ENCODE results near the gene PROCA1.
A peak's percentile ranks its signal among the peaks of the same experiment; 100 is the strongest.
"Not testable (repeated sequence)": the region's sequence is repeated elsewhere in the genome, so short reads cannot be mapped to it uniquely, and the experiment has no call there.

Gene PROCA1

DNA sequence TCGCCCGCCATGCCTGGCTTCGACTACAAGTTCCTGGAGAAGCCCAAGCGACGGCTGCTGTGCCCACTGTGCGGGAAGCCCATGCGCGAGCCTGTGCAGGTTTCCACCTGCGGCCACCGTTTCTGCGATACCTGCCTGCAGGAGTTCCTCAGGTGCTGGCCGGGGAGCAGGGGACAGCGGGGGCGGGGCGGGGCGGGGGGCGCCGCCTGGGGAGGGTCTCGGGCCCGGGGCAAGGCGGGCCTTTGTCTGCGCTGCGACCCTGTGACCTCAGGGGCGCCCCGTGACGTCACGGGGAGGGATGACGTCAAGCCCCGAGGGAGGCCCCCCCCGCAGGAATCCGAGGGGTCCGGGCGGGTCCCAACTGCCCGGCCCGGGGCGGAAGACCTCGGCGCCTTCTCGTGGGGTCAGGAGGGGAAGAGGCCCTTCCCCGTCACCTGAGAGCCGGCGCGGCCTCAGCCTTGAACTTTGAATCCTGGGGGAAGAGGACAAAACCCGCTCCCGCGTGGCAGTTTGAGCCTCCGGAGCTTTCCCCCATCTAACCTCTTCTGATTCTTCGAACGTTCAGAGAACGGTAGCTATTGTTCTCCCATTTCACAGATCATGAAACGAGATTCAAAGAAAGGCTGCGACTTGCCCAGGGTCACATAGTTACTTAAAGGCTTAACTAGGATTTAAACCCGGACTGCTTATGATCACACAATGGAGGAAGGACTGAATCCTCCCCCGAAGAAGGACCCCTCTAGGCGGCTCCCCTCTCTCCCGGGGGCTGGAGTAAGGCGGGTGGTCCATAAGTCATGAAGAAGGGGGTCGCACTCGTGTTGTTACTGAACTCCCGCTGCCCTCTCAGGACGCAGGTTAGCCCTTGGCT is 32.6 kb upstream of the PROCA1 start:
- DNase-seq: peak; percentile 78

DNA sequence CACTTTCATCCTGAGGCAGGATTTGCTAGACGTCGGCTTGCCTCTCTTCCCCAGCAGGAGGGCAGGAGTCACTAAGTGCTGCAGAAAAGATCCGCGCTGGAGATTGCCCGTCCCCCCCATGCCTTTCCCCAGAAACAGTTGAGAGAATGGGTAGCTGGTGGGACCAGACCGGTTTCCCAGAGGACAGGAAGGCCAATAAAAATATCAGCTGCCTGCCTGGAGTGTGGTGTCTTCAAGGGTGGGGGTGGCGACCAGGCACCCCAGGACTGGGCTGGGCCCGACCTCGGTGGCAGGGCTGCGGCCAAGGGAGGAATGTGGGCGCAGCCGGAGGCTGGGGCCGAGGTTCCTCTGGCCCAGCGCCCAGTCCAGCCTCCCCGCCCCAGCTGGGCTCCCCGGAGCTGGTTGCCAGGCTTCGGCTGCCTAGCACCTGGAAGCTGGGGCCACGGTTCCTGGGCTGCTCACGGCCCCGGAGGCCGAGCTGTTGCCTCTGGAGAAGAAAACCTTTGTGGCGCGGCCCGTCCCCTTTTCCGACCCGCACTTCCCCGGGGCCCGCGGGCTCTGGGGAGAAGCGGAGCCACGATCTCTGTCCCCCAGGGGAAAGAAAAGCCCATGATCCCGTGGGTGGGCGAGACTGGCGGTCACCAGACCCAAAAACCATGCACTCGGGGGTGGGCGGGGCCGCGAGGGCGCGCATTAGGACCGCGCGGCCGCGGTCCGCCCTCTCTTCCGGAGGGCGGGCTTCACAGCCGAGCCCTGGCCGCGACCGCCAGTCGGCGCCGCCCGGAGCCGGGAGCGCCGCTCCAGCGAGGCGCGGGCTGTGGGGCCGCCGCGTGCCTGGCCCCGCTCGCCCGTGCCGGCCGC is 31.8 kb upstream of the PROCA1 start, which contains the start of gene TRAF4:
TSS of gene TRAF4 (plus strand) at position 769 of the 861 bp plus-strand sequence. CDS start 102 bp downstream, outside the sequence.
- peak; percentile 85 for DNase-seq

DNA sequence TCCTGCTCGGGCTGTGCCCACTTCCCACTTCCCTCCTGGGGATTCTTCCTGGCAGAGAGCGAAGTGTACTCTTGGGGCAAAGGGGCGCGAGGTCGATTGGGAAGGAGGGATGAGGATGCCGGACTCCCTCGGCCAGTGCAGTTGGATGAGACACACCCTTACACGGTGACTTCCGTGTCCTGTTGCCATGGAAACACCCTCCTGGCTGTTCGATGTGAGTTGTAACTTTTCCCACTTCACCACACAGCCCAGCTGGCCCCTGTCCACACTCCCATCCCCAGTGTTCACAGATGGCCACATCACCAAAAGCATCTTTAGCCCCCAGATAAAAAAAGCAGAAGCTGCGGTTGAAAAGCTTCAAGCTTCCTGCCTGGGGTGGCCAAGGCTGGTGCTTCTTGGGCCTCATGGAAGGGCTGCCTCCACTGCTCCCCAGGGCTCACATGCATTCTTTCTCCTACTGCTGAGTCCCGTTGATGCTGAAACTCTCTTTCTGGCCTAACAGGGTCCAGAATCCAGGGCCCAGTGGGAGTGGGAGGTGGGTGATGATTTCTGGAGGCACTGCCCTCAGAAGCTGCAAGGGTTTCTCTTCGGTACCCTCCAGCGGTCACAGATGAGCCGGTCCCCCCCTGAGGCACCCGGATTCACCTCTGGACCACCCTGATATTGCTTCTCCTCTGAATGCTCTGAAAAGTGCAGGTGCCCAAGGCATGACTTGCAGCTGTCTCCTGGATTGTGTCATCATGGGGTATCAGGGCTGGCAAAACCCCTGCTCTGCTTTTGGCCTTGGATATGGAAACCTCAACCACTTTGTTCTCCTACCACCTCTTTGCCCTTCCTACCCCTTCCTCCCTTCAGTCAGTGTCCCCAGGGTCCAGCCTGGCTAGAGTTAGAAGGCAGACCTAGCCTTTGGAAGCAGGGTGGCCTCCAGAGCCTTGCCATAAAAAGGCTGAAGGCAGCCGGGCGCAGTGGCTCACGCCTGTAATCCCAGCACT is 30.0 kb upstream of the PROCA1 start:
- no peak for DNase-seq

DNA sequence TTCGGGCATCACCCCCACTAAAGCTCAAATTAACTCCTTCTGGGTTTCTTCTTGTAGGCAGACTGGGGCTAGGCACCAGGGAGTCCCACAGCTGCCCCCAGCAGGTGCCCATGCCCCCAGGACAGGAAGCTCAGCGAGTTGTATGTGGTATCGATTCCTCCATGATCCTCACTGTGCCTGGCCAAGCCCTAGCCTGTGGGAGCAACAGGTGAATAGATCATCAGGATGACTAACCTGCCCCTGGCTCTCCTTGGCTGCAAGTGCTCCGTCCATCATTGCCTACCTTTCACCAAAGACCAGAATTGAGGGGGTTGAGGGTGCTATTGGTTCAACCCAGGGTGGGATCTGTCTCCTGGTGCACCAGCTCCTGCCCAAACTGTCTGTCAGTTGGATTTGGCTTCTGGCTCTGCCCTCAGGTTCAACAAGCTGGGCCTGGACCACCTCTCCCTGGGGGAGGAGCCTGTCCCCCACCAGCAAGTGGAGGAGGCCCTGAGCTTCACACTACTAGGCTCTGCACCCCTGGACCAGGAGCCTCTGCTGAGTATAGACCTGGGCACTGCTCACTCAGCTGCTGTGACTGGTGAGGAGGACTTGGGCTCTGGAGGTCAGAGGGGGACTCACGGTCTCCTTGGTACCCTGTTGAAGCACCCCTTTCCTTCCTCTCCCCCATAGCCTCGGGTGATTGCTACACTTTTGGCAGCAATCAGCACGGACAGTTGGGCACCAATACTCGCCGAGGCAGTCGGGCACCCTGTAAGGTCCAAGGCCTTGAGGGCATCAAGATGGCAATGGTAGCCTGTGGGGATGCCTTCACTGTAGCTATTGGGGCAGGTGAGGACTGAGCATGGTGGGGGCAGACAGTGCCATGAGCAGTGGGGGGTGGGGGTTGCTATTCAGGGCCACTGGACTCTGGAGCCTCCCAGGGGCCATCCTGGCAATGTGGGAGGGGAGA is 29.0 kb upstream of the PROCA1 start:
- no peak for DNase-seq

DNA sequence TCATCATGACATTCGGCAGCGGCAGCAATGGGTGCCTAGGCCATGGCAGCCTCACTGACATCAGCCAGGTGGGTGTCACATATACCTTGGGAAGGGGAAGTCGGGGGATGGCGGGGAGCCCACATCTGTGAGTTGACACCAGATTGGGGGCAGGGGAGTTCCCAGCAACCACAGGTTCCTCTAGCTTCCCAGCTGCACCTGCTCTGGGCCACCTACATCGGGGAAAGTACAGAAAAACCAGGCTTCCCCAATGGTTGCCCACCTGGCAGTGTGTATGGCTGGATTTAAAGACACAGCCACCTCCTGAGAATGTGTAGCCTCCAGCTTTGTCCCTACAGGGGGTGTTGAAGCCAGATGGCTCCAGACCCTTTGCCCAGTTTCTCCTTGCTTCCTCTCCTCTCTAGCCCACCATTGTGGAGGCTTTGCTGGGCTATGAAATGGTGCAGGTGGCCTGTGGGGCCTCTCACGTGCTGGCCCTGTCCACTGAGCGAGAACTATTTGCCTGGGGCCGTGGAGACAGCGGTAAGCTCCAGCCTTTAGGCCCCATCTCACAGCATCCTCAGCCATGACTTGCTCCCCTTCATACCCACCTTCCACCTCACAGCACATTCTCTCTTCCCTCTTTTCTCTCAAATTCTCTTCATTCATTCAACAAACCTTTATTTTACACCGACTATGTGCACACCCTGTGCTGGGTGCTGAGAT is 27.1 kb upstream of the PROCA1 start:
- DNase-seq: peak; percentile 47

DNA sequence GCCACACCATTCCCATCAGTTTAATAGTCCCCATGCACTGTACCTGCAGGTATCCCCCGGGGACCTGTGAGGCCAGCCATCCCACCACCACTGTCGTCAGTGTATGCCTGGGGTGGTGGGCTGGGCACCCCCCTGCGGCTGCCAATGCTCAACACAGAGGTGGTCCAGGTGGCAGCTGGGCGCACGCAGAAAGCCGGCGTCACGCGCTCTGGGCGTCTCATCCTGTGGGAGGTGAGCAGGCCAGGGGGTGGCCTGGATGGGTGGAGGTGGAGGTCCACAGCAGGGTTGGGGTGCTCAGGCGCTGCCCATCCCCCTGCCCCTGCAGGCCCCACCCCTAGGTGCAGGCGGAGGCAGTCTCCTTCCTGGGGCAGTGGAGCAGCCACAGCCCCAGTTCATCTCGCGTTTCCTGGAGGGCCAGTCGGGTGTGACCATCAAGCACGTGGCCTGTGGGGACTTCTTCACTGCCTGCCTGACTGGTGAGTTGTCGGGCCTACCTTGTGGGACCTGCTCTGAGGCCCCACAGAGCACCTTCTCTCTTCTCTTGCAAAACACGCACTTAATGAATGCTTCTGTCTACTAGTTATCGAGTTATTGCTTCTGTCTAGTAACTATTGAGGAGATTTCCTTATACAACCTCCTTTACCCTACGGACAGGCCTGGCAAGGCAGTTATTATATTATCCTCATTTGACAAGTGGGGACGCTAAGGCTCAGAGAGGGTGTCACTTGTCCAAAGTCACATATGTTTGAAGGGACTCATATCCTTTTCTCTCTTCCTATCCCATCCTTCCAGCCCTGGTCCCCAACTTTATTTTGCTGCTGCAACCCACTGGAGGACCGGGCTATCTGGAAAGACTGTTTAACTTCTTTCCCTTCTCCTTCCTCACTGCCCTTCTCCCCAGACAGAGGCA is 26.3 kb upstream of the PROCA1 start:
- no peak for DNase-seq

DNA sequence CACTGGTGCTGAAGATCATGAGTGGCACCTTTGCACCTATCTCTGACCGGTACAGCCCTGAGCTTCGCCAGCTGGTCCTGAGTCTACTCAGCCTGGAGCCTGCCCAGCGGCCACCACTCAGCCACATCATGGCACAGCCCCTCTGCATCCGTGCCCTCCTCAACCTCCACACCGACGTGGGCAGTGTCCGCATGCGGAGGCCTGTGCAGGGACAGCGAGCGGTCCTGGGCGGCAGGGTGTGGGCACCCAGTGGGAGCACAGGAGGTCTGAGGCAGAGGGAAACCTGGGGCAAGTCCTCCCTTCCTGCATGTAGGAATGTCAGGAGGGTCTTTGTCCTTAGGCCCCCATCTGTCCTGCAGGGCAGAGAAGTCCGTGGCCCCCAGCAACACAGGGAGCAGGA is 25.6 kb upstream of the PROCA1 start:
- DNase-seq: no peak

DNA sequence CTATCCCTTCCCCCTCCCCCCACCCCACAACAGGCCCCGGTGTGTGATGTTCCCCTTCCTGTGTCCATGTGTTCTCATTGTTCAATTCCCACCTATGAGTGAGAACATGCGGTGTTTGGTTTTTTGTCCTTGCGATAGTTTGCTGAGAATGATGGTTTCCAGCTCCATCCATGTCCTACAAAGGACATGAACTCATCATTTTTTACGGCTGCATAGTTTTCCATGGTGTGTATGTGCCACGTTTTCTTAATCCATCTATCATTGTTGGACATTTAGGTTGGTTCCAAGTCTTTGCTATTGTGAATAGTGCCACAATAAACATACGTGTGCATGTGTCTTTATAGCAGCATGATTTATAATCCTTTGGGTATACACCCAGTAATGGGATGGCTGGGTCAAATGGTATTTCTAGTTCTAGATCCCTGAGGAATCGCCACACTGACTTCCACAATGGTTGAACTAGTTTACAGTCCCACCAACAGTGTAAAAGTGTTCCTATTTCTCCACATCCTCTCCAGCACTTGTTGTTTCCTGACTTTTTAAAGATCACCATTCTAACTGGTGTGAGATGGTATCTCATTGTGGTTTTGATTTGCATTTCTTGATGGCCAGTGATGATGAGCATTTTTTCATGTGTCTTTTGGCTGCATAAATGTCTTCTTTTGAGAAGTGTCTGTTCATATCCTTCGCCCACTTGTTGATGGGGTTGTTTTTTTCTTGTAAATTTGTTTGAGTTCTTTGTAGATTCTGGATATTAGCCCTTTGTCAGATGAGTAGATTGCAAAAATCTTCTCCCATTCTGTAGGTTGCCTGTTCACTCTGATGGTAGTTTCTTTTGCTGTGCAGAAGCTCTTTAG is 24.5 kb upstream of the PROCA1 start:
- not testable (repeated sequence) for DNase-seq

DNA sequence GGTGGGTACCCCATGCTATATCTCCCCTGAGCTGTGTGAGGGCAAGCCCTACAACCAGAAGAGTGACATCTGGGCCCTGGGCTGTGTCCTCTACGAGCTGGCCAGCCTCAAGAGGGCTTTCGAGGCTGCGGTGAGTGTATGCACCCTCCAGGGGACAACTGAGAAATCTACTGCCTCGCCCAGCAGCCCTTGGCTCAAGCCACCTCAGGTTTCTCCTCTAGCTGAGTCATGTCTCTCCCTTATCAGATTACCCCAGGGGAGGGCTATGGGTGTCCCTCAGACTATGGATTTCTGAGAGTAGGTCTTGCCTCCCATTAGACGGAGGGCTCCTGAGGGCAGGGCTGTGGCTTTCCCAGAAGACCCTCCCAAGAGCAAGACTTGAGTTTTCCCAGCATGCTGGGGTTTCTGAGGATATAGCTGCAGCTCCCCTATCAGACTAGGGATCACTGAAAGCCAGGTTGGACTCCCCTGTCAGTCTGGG is 23.6 kb upstream of the PROCA1 start:
- DNase-seq: no peak

DNA sequence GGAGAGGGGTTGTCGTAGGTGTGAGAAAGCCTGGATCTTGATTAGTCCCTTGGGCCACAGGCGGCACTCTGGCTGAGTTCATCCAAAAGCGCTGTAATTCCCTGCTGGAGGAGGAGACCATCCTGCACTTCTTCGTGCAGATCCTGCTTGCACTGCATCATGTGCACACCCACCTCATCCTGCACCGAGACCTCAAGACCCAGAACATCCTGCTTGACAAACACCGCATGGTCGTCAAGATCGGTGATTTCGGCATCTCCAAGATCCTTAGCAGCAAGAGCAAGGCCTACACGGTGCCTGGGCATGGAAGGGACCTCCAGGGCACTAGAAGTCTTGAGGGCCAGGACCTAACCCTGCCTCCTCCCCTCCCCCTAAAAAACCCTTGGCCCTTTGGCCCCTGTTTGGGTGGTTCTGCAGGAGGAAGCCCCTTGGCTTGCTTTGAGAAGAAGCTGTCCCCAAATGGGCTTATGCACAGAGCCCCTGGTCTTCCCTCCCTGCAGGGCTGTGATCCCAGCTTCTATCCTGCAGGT is 23.1 kb upstream of the PROCA1 start:
- no peak for DNase-seq

DNA sequence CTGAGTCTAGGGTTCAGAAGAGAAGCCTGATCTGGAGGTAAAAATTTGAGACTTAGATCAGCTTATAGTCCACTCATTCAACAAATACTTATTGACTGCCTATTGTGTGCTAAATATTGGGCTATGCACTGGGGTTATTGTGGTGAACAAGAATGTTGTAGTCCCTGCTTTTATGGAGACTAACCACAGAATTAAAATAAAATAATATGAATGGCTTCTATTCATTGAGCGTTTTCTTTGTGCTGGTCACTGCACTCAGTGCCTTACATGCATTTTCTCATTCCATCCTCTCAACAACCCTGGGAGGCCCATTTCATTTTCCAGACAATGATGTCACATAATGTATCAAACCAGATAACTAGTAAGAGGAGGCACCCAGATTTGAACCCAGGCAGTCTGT is 21.7 kb upstream of the PROCA1 start:
- DNase-seq: no peak

DNA sequence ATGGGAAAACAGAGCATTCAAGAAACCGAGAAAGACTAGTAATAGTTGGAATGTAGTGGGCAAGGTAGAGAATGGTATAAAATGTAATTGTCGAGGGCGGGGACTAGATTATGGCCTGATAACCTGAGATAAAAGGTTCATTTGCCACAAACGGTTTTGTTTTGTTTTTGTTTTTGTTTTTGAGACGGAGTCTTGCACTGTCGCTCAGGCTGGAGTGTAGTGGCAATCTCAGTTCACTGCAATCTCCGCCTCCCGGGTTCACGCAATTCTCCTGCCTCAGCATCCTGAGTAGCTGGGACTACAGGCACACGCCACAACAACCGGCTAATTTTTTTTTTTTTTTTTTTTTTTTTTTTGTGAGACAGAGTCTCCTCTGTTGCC is 18.3 kb upstream of the PROCA1 start:
- DNase-seq: no peak

DNA sequence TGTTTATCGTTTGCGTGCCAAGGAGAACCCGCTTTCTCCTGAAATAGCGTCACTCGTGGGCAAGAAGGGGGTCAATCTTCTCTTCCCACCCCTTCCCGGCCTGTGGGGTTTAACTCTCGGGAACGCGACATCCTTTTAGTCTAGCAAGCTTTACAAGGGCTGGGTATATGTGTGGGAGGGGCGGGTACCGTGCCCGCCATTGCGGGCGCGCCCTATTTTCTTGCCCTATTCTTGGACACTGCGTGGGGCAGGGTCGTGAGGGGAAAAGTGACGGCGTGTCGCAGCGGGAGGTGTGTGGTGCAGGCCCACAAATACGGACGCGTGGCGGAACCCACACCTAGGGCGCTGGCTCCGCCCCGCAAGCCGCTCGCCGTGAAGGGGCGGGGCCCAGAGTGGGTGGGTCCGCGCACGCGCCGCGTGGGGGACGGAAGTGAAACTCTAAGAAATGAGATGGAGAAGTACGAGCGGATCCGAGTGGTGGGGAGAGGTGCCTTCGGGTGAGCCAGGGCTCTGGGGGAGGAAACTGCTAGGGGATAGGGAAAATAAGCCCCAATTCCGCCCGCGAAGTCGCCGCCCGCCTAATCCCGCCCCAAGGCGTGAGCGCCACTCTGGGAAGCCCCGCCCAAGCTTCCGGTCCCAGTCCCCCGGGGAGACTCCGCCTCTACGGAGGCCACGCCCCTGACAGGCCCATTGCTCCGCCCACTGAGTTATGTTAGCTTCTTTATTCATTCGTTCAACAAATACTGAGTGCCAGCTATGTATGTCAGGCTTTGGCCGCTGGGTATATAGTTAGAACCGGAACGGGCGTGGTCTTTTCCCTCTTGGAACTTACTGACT is 16.9 kb upstream of the PROCA1 start, which contains the start of gene NEK8:
TSS of gene NEK8 (plus strand) at position 425 of the 837 bp plus-strand sequence. CDS start at position 451, 26 bp downstream.
- DNase-seq: peak; percentile 99

DNA sequence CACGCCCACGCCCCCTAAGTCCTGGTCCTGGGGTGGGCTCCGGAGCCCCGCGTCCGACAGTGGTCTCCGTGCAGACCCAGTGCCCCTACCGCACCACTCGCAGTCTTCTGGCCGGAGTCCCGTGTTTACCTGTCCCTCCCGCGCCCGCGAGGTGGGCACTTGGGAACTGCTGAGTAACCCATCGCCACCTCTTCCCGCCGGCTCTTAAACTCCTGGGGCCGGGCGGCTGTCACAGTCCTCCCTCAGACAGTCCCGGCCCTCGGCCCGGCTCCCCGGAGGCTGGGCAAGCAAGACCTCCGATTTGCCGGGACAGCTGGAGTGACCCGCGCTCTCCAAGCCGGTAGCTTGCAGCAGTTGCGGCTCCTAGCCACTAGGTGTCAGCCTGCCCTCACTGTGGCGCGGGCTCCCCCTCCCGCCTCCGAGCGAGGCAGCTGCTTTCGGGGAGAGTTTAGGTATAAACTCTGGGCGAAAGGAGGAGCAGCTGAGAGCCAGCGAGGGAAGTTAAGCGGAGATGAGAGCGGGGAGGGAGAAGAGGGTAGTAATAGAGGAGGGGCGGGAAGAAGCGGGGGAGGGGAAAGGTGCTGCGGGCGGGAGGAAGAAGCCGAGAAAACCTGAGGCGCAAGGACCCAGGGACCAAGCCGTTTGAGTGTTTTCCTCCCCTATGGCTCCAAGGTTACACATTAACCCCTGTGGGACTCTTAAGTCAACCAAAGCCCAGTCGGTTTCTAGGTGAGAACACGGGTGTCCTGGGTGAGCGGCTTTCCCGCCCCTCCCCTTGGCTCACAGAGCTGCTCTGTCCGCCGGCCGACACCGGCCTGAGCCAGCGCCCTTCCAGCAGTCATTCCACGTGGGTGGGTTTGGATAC is 15.2 kb upstream of the PROCA1 start:
- peak; percentile 96 for DNase-seq

DNA sequence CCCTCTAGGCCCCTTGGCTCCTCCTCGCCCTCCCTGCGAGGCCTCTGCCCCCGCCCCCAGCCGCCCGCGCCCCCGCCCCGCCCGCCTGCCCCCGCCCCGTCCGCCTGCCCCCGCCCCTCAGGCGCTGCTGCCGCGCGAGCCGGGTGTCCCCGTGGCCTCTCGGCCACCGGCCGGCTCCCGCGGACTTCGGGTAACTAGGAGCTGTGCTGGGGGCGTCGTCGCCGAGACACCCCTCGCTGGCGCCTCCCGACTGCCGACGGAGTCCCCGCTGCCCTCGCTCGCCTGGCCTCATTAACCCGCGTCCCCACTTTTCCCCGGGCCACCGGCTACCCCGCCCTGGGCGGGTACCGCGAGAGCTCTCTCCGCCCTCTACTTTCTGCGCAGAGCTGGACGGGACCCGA is 14.5 kb upstream of the PROCA1 start, which contains the start of gene TLCD1:
TSS of gene TLCD1 (minus strand) at position 8 of the 401 bp plus-strand sequence. CDS start 136 bp downstream, outside the sequence.
- DNase-seq: peak; percentile 87

Measured in activated CD4-positive, alpha-beta T cell treated with anti-CD3 and anti-CD28 coated beads for 48 hours (primary cell).